Activated CD4-positive, alpha-beta T cell treated with anti-CD3 and anti-CD28 coated beads for 48 hours (primary cell): ENCODE data around the gene GINS2.

Experiments
- DNase-seq: peaks from one replicate; pipeline ENCODE4 v3.0.0-alpha.2; 2020

GINS2 gene

DNA sequence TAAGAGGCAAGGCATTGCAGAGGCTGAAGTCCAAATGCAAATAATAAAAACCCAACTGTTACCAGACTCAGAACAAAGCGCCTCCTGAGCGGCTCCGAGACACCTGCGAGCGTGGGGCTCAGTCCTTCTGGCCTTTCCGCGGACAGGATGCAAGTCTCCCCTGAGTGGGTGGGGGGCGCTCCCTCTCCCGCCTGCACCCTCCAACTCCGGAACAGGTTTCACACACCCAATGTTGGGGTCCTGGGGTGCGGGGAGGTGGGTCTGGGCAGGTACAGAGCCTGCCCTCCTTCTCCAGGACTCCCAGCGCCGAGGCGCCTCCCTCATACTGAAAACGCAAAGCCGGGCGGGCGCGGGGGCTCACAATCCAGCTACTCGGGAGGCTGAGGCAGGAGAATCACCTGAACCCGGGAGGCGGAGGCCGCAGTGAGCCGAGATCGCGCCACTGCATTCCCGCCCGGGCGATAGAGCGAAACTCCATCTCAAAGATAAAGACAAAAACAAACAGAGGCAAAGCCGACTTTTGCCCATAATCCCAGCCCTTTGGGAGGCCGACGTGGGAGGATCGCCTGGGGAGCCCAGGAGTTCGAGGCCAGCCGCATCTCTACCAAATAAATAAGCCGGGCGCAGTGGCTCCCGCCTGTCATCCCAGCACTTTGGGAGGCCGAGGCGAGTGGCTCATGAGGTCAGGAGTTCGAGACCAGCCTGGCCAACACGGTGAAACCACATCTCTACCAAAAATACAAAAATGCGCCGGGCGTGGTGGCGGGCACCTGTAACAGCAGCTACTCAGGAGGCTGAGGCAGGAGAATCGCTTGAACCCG is 893 bp downstream of the GINS2 start:
- DNase-seq, result peak; percentile 45

DNA sequence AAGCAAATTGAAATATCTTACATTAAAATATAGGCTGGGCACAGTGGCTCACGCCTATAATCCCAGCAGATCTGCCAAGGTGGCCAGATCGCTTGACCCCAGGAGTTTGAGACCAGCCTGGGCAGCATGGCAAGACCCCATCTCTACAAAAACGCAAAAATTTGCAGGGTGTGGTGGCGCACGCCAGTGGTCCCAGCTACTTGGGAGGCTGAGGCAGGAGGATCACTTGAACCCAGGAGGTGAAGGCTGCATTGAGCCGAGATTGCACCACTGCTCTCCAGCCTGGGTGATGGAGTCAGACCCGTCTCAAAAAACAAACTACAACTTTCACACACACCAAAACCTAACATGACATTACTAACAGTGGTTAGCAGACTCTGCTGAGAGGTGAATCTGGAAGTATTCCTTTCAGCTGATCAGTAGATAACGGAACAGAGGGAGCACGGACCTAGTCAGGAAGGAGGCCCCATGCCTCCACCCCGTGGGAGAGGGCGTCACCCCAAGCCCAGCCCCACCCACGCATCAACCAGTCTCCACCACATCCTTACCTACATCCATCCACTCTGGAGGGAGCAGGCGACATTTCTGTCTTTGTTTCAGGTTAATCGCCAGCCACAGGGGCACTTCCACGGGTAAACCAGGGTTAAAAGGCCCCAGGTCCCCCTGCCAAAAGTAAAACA is 1.7 kb downstream of the GINS2 start:
- DNase-seq, result peak; percentile 65

DNA sequence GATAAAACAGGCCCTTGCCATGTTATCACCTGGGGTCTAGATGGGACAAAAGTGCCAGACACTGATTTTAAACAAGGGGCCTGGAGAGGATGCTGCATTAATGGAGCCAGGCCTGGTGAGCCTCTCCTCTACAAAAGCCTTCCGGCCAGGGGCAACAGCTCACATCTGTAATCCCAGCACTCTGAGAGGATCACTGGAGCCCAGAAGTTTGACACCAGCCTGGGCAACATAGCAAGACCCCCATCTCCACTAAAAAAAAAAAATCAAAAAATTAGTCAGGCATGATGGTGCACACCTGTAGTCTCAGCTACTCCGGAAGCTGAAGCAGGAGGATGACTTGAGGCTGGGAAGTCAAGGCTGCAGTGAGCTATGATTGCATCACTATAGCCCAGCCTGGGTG is 3.5 kb downstream of the GINS2 start:
- no peak for DNase-seq

DNA sequence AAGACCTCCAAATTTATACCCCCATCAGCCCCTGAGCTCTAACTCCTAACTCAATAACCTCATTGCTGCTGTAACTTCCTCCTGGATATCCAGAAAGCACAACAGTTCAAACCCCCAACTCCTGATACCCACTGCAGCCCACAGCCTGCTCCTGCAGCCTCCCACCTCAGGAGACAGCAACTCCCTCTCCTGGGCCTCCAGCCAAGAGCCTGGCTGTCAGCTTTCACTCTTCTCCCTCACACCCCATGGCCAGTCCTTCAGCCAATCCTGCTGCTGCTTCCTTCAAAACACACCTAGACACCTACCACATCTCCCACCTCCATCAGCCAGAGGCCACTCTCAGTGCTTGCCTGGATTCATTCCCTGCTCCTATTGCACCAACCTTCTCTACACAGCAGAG is 5.4 kb downstream of the GINS2 start:
- DNase-seq, result no peak

DNA sequence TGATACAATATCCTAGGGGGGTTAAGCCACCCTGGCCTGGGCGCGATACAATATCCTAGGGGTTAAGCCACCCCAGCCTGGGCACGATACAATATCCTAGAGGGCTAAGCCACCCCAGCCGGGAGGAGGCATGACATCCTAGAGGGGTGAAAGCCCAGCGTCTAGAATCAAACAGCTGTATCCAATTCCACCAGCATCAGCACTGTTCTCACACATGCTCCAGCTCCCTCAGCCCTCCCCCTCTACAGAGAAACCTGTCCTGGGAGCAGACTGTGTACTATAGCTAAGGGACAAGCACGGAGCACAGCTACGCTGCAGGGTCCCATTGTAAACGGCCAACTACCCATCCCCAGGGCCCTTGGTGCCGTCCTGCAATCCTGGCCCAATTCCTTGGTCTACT is 6.2 kb downstream of the GINS2 start:
- DNase-seq, result no peak

DNA sequence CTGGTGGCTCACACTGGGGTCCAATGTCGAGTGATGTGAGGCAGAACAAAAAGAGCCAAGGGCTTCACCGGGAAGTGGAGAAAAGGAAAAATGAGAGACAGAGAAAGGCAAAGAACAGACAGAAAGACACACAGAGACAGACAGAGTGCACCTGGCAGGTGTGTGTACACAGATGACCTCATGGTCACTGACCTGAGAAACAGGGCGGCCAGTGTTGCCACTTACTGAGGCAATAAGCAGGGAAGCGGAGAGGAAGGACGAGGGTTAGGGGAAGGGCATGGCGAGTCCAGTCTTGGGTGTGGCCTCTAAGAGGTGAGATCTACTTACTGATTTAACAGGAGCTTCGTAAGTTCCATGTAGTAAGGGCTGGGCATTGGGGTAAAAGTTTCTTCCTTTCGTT is 7.5 kb downstream of the GINS2 start:
- DNase-seq, result no peak

DNA sequence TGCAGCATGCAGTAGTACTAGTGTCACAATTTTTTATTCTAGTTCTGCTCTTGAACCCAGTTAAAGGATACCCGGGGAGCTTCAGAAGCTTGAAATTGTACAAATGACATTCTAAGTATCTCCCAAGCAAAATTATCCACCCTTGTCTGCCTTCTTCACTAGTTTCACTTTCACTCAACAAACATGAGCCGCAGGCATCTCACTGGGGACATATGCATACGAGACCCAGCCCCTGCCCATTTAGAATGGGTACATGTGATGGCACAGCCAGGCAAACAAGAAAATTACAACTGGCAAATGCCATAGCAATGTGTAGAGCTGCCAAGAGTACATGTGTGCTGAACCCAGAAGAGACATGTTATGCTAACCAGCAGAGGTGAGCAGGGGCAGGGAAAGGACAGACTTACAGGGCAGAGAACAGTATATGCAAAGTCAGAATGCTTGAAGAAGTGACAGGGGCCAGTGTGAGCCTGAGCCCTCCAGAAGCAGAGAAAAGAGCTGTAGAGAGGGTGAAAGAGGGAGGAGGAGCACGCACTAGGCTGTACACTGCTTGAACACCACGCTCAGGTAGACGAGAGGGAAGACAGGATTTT is 8.3 kb downstream of the GINS2 start:
- no peak for DNase-seq

DNA sequence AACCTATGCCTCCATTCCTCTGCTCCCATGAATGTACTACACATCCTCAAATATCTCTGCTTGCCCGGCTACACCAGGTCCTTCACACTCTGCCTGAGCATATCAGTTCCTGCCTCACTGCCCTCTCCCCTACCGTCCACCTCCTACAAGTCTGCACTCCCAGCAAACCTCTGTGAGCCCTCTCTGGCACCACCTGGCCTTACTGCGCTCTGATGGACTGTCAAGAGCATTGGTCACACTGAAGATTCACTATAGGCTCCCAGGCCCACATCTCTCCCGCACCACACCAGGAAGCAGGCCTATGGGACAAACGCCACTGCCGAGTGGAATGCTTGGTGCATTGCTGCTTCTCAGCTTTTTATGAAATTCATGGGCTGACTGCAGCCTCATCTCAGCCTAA is 8.9 kb downstream of the GINS2 start:
- no peak for DNase-seq

DNA sequence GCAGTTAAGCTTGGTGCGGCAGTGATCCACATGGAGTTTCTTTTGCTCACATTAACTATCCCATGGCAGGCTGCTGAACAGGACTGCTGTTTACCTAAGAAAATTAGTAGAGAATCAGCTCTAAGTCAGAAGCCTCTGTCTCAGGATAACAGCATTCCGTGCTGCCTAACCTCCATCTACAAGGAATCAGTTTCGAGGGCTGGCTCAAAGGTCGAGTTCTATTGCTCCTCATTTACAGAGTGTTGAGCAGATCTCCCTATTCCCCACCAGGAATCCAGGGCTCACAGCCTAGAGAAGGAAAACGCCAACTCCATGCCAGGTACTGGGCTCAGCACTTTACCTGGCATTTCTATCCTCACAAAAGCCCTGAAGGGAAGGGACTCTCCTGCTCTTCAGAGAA is 9.9 kb downstream of the GINS2 start:
- DNase-seq, result no peak

DNA sequence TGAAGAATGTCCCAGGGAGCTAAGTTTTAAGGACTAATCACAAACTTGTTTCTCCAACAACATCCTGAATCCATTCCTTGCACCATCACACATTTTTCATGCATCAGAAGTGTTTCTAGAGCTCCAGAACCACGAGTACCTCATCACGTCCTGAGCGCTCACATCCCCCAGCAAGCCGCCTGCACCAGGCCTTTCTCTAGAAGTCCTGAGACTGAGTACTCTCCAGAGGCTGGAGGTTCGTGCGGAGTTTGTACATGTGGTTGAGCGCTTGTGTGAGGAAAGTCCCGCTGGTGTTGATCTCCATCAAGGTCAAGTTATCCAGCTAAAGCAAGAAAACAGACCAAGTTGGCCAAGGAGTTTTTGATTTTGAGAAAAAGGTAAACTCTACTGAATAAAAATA is 10.7 kb downstream of the GINS2 start:
- no peak for DNase-seq

DNA sequence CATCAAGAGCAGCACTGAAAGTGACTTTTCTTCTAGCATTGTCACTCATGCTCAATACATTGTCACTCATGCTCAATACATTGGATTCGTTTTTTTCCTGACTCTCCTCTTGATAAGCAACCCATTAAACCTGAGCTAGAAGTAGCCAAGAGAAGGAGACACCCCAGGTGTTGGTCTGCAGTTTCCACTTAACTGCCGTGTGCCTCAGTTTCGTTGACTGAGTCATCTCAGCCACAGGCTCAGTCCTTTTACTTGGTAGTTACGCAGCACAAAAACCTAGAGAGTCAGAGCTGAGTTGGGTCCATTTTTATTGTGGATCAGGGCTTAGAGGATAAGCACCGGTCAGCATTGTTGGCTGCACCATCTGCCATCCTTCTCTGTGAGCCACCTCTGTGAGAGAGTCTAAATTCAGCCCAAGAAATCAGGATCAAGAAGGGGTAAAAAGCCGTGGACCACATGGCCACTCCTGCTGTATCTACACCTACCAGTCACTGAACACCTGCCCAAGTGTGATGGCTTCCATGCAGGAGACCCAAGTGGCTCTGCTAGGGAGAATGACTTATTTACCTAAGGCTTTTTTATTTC is 11.3 kb downstream of the GINS2 start:
- DNase-seq, result no peak

DNA sequence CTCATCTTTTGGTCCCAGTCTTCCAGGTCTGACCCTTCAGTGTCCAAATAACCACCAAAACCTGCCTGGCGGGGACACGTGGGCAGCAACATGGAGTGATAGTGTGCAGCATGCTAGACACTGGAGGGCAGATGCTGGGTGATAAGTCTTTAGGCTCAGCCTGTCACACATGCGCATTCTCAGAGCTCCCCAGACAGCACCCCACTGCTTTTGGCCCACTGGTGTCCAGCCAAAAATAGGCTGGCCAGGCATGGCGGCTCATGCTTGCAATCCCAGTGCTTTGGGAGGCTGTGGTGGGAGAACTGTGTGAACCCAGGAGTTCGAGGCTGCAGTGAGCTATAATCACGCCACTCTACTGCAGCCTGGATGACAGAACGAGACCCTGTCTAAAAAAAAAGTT is 12.3 kb downstream of the GINS2 start:
- DNase-seq, result no peak

DNA sequence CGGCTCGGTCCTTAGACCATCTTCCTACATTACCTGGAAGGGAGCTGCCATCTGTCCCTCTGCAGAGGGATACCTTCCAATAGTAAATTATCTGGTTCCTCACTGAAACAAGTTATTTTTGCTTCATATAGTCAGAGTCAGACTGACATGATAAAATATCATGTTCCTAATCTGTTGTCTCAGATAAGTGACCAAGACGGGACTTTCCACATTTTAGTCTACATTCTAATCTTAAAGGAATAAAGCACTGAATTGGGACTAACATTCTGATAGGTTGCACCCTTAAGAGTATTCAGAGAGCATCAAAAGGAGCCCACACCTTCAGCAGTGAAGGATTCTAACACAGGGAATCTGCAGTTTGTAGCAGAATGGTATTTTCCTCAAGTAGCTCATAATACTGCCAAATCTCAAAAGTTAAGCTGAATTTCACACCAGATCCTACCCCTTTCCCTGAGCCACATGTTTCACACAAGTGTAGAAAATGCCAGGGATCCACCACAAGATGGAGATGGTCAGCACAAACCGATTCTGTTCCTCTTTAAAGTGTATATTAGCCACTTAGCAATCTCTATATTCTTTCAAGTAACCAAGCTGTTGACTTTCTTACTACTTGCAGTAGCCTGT is 13.4 kb downstream of the GINS2 start:
- no peak for DNase-seq

DNA sequence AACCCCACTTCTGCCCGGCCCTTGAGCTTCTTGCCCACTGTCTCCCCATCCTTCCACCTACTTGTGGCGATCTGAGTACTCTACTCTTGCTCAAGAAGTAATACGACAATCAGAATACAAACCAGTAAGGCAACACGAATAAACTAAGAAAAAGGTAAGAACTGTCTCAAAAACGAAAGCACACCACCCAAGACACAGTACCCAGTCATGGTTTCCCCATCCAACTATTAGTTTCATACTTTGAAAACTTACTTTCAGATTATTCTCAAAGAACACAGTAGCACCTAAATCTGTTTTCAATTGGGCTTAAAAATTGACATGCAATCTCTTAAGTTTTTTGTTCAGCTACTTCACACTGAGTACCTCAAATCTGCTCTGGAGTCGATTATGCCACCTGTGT is 13.9 kb downstream of the GINS2 start:
- no peak for DNase-seq

DNA sequence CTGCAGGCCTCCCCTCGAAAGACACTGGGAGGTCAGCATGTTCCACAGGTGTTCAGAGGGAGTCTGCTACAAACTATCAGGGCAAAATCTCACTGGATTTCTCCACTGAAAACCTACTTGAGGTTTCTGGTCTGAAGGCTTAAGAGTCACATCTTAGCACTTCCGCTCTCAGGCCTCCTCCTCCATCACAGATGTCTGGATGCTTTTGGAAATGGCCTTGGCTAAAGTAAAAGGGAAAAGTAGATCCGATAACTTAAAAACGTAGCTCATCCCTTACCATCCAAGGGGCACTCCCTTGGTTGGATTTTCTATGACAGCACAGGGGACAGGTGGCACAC is 14.4 kb downstream of the GINS2 start:
- DNase-seq, result no peak

DNA sequence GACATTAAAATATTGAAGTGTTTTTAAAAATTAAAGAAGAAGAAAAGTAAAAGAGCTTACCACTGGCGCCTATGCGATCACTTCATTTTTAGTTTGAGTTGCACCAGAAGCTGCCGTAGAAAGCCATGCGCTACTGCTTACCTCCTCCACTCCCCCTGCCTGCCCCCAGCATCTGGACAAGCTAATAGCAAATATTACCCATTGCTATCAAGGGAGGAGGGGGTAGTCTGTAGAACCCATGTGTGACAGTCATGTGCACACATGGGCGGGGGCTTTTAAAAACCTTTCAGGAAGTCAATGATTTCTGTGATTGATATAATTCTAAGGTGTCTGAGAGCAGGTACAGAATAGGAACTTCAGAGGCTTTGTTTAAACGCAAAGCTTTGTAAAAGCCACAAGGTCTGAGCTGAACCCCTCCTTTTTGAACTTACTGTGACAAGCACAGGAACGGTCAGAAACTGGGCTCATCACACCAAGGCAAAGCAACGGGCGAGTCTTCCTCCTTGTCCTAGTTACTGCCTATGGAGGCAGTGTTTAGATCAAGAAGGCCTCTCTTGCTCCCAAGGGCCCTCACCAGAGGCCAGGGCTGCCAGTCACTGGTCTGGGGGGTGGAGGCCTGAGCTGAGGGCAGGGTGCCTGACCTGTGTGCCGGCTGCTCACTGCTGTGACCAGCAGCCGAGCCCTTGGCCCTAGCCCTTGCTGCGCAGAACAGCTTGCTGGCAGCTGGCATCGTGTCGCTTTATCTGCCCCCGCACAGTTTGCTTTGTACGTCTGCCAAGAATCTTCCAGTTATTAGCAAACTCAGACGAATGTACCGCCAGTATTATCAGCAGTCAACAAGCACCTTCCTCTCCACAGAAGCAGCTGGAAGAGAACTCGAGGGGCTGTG is 15.0 kb downstream of the GINS2 start:
- DNase-seq, result no peak

DNA sequence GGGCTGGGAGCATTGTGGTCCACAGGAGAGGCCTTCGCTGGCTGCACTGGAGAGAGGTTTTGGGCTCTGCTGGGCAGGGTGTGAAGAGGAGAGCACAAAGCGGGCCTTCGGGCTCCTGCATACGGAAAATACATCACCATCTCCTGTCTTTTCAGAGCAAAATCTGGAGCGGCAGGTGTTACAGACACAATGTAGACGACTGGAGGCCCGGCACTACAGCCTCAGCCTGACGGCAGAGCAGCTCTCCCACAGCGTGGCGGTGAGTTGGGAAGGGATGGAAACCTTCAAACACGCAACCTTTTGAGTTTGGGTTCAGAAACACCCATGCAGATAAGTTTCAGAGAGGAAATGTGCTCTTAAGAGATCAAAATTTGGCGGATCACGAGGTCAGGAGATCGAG is 17.9 kb downstream of the GINS2 start:
- DNase-seq, result no peak

DNA sequence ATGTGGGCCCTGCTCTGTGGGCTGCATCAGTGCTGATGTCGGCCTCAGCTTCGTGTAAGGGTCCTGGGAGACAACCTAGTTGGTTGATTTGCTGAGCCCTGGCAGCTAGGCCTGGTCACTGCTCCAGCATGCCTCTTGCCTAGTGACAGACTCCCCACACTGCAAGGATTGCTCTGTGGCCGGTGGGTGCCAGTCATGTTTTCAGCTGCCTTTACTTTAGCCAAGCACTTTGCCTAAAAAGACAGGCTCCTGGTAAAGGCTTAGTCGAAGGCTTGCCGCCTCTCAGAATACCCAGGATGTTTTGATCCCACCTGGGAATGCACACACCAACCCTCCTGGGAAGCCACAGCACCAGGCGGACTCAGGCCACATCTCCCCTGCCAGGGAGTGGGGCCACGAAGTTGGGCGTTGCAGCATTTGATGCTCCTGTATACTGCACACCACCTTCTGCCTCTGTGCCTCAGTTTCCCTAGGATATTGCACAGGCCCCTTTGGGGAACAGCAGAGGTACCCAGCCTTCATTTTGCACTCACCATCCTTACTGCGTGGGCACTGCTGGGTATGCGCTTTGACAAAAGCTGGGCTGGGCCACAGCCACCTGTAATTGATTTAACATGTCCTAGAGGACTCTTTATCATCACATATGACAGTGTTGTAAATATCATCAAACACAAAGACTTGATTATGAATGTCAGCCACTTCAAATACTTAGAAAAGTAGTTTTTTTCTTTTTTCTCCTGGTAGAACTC is 19.9 kb downstream of the GINS2 start:
- no peak for DNase-seq

DNA sequence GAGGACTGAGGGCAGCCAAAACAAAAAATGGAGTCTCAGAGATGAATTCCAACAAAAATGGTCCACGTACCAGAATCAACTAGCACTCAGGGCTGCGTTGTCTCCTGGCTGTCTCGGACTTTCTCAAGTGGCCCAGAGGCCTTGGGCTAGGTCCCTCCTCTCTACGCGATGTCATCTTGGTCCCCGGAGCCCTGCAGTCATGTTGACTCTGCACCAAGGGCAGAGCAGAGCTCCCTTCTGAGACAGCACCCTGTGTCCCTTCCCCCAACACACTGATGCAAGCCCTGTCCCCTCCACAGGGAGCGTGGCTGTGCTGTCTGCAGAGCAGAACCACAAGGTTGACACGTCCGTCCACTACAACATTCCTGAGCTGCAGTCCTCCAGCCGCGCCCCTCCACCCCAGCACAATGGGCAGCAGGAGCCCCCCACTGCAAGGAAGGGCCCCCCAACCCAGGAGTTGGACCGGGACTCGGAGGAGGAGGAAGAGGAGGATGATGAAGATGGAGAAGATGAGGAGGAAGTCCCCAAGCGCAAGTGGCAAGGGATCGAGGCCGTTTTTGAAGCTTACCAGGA is 20.8 kb downstream of the GINS2 start:
- DNase-seq, result no peak

DNA sequence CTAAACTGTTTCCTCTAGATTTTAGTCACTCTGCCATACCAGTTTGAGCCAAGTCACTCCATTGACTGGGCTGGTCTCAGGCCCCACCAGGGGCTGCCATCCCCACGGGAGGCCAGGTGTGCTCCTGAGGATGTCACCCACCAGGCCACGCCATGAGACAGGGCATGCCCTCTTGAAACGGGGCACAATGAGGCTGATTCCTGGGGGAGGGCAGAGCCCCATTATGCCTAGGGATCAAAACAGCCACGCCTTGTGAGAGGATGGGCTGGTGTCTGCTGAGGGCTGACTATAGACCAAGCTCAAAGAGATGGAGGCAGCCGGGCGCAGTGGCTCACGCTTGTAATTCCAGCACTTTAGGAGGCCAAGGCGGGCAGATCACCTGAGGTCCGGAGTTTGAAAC is 21.5 kb downstream of the GINS2 start:
- no peak for DNase-seq

DNA sequence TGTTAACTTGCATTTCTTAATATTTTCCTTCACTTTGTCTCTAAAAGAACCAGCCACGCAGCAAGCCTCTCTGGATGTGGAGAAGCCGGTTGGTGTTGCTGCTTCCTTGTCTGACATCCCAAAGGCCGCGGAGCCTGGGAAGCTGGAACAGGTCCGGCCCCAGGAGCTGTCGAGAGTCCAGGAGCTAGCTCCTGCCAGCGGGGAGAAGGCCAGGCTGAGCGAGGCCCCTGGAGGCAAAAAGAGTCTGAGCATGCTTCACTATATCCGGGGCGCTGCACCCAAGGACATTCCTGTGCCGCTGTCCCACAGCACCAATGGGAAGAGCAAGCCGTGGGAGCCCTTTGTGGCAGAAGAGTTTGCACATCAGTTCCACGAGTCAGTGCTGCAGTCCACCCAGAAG is 22.8 kb downstream of the GINS2 start:
- no peak for DNase-seq

DNA sequence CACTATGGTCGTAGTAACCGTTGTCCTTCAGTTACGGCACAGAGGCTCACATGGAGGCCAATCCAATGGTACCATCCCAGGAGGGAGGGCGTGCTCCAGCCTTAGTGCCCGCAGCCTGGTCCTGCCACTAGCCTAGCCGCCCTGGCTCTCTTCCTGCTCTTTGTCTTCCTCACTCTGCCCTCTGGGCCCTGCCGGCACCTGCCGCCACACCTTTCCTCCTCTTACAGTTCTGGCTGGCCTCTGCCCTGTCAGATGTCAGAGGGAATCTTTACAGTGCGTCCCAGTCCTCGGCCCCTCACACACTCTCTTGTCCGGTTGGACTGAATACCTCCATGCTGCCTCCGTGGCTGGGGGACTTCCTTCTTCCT is 23.4 kb downstream of the GINS2 start:
- DNase-seq, result no peak
